Measurements from ENCODE around the gene TMTC2.

The TMTC2 gene

DNA sequence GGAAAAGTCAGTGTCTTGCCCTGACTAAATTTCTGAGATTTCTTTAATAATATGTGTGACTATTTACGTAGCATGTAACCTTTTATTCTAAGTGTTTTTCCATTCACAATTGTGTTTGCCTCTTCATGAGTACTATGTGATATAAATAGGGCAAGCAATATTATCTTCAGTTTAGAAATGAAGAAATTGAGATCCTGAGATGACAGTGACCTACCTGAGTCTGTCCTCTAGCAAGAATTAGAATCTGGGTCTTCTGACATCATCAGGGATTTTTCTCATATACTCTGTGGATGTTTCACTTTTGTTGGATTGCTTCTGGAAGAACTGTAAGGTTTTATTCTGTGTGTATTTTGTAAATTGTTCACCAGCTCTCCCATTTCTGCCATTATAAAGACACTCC is 35.0 kb downstream of the TMTC2 start:
- Histone ChIP-seq H3K9me3 (ENCODE audit: low read length) (no peaks in the 10 kb centered on the region), H3K4me1 (ENCODE audit: insufficient read depth, low read length) (no peaks in the 10 kb centered on the region), H3K36me3 (ENCODE audit: insufficient read depth, low read length) (peaks cover 19% of the 10 kb centered on the region), H2AFZ (ENCODE audit: low read depth, low read length) (no peak overlapping the region), H3K27me3 (ENCODE audit: insufficient read depth, low read length) (no peaks in the 10 kb centered on the region), H3K4me3 (ENCODE audit: low read length) (no peak overlapping the region)

DNA sequence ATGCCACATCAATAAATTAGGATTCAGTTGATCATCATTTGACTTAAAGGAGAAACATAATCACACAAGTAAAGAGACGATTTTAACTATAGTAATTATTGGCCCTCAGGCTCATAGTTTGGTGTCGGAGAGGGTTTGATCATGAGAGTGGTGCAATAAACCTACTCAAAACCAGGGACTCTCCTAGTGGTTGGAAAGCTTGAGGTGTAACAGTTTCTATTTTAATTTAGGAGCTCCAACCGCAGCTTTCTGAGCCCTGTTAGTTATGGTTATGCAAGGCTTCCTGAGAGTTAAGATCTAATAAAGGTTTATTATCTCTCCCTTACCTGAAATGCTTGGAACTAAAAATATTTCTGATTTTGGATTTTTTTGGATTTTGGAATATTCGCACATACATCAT is 36.4 kb downstream of the TMTC2 start:
- H3K27me3 ChIP-seq (ENCODE audit: insufficient read depth, low read length) = no peaks in the 10 kb centered on the region
- H3K4me3 ChIP-seq (ENCODE audit: low read length) = no peak overlapping the region
- no peaks in the 10 kb centered on the region for H3K4me1 ChIP-seq (ENCODE audit: insufficient read depth, low read length)
- H3K9me3 ChIP-seq (ENCODE audit: low read length) = peaks cover 3% of the 10 kb centered on the region
- H2AFZ ChIP-seq (ENCODE audit: low read depth, low read length) = no peak overlapping the region
- H3K36me3 ChIP-seq (ENCODE audit: insufficient read depth, low read length) = peaks cover 23% of the 10 kb centered on the region

DNA sequence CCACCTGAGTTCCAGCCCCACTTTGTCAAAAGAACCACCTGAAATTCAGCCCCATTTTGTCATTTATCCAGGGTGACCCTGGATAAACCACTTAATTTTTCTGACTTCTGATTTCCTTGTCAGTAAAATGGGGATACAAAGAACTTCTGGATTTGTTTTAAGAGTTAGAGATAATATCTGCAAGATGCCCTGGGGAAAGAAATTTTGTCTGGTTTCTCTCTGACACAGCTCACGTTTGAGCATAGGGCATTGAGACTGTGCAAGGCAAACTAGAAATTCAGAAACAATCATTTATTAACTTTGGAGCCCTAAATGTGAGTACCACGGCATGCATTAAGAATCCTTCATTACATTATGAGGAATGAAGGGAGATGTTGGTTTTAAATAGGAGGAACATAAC is 37.2 kb downstream of the TMTC2 start:
- Histone ChIP-seq H3K4me1 (ENCODE audit: insufficient read depth, low read length) (no peaks in the 10 kb centered on the region), H2AFZ (ENCODE audit: low read depth, low read length) (no peak overlapping the region), H3K27me3 (ENCODE audit: insufficient read depth, low read length) (no peaks in the 10 kb centered on the region), H3K36me3 (ENCODE audit: insufficient read depth, low read length) (peaks cover 24% of the 10 kb centered on the region), H3K9me3 (ENCODE audit: low read length) (peaks cover 7% of the 10 kb centered on the region), H3K4me3 (ENCODE audit: low read length) (no peak overlapping the region)

DNA sequence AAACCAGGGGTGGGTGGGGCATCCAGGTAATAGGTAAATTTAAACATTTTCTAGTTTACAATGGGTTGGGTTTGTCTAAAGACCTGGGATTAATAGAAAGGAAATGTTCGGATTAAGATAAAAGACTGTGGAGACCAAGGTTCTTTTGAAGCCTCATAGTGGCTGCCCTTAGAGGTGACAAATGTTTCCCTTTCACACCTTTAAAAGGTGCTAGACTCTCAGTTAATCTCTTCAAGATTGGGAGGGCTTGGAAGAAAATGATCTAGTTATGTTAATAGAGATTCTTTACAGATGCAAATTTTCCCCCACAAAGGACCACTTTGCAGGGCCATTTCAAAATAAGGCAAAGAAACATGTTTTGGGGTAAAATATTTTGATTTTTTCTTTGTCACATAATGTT is 39.0 kb downstream of the TMTC2 start:
- Histone ChIP-seq H3K36me3 (ENCODE audit: insufficient read depth, low read length) (peaks cover 24% of the 10 kb centered on the region), H3K27me3 (ENCODE audit: insufficient read depth, low read length) (no peaks in the 10 kb centered on the region), H3K9me3 (ENCODE audit: low read length) (peaks cover 8% of the 10 kb centered on the region), H2AFZ (ENCODE audit: low read depth, low read length) (no peak overlapping the region), H3K4me3 (ENCODE audit: low read length) (no peak overlapping the region), H3K4me1 (ENCODE audit: insufficient read depth, low read length) (no peaks in the 10 kb centered on the region)

DNA sequence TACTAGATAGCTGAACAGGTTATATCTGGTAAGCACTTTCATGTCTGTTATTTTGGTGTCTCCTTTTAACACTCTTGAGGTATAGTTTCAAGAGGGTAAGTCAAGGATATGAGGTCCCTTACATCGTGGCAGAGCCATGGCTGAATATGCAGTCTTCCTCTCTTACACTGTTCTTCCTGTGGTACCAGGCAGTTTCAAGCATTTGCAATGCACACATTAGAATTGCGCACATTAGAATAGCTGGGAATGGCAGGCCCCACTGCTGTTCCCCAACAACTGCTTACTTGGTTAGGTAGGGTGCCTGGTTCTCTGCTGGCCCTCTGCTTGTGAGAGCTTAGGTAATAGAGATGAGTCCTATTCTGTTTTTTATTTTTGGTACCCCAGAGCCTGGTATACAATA is 41.2 kb downstream of the TMTC2 start:
- peaks cover 15% of the 10 kb centered on the region for H3K36me3 ChIP-seq (ENCODE audit: insufficient read depth, low read length)
- no peaks in the 10 kb centered on the region for H3K4me1 ChIP-seq (ENCODE audit: insufficient read depth, low read length)

DNA sequence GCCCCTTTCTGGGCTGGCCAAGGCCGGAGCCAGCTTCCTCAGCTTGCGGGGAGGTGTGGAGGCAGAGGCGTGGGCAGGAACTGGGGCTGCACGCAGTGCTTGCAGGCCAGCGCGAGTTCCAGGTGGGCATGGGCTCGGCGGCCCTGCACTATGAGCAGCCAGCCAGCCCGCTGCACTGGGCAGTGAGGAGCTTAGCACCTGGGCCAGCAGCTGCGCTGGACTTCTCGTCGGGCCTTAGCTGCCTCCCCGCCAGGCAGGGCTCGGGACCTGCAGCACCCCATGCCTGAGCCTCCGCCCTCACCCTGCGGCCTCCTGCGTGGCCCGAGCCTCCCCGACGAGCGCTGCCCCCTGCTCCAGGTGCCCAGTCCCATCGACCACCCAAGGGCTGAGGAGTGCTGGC is 42.0 kb downstream of the TMTC2 start:
- H3K36me3 ChIP-seq (ENCODE audit: insufficient read depth, low read length) = peaks cover 10% of the 10 kb centered on the region

More for the DNA sequence above, 41.2 kb downstream of the TMTC2 start:
- Histone ChIP-seq H3K27me3 (ENCODE audit: insufficient read depth, low read length) (no peaks in the 10 kb centered on the region), H2AFZ (ENCODE audit: low read depth, low read length) (no peak overlapping the region), H3K4me3 (ENCODE audit: low read length) (no peak overlapping the region), H3K9me3 (ENCODE audit: low read length) (peaks cover 8% of the 10 kb centered on the region)

DNA sequence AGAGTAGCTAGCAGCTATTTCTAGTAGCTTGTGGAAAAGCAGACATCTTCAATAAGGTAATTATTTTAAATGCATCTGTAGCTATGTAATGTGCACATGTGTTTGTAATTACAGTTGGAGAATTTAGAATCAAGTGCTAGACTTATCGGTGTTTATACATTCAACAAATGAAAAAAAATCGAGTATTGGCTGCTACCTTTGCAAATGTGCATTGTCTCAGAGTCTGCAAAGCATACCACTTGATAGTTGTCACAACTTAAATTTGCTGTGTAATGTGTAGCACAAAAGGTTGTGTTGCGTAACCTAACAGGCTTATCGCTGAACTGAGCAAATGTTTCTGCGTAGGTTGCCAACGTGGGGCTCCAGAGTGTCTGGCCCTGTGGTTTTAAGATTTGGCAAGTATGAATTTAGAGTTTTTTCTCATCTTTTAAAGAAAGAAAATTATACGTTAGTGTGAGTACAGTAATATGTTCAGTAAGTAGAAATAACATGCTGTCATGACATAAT is 44.3 kb downstream of the TMTC2 start:
- peaks cover 10% of the 10 kb centered on the region for H3K9me3 ChIP-seq (ENCODE audit: low read length)
- no peaks in the 10 kb centered on the region for H3K4me1 ChIP-seq (ENCODE audit: insufficient read depth, low read length)
- H3K36me3 ChIP-seq (ENCODE audit: insufficient read depth, low read length) = peaks cover 18% of the 10 kb centered on the region
- no peak overlapping the region for H3K4me3 ChIP-seq (ENCODE audit: low read length)
- H3K27me3 ChIP-seq (ENCODE audit: insufficient read depth, low read length) = no peaks in the 10 kb centered on the region
- H2AFZ ChIP-seq (ENCODE audit: low read depth, low read length) = no peak overlapping the region

More for the DNA sequence above, 42.0 kb downstream of the TMTC2 start:
- H3K4me3 ChIP-seq (ENCODE audit: low read length) = no peak overlapping the region
- no peaks in the 10 kb centered on the region for H3K27me3 ChIP-seq (ENCODE audit: insufficient read depth, low read length)
- H2AFZ ChIP-seq (ENCODE audit: low read depth, low read length) = no peak overlapping the region
- H3K4me1 ChIP-seq (ENCODE audit: insufficient read depth, low read length) = no peaks in the 10 kb centered on the region
- peaks cover 8% of the 10 kb centered on the region for H3K9me3 ChIP-seq (ENCODE audit: low read length)

DNA sequence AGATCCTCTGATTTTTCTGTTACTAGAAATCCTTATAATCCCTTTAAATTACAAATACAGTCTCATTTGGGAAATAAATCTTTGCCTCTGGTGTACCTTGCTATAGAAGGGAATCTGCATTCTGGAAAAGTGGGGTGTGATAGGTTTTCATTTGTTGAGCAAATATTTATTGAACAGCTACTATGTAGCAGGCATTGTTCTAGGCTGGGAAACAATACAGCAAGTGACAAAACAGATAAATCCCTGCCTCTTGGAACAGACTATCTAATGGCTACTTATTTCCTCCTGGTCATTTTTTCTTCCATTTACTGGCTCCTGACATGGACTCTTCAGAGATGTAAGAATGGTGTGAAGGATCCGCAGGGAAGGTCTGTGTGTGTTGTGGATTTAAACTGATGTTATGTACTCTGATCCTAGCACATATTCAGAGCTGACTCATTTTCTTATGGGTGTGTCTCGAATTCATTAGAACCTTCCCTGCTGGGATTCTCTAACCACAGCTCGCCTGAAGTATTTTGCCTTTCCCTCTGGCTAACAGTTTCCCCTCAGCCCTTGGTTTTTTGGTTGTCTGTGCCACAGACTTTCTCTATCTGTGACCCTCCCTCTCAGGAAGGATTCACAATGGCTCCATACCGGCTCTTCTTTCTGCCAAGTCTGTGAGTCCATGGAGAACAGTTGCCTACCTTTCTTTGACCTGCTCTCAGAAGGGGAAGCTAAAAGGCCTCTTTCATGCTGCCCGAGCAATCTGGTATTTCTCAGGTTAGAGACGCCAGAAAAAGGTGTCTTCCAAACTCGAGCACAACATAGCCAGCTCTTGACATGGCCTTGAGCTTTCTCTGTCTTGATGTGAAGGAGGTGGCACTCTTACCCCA is 53.7 kb downstream of the TMTC2 start:
- Histone ChIP-seq H3K36me3 (ENCODE audit: insufficient read depth, low read length) (peaks cover 8% of the 10 kb centered on the region), H3K27me3 (ENCODE audit: insufficient read depth, low read length) (no peaks in the 10 kb centered on the region)

DNA sequence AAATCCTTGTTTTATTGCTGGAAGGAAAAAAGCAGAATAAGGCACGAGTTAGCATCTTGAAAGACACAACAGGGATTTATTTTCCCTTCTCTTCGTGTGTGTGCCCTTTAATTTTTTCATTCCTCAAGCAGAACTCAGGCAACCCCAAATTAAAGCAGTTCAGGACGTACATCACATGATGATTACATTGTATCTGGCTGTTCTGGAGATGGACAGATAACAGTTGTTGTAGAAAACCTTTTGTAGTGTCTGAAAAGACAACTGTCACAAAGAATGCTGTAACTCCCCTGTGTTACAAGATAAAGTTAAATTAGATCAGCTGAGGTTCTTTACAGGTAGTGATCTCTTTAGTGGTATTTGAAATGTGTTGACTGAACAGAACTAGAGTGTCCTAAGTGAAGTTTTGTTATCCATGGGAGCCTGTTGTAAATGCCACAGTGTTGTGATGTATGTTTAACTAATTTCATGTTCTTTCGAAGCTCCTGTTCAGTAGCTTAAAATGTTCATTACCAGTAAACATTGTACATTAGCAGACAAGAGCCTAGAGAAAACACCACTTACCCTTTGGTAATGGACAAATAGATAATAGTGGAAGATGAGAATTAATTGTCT is 58.5 kb downstream of the TMTC2 start:
- no peaks in the 10 kb centered on the region for H3K9me3 ChIP-seq (ENCODE audit: low read length)
- H3K36me3 ChIP-seq (ENCODE audit: insufficient read depth, low read length) = peaks cover 7% of the 10 kb centered on the region
- H3K27me3 ChIP-seq (ENCODE audit: insufficient read depth, low read length) = no peaks in the 10 kb centered on the region
- H3K4me1 ChIP-seq (ENCODE audit: insufficient read depth, low read length) = peaks cover 23% of the 10 kb centered on the region
- H2AFZ ChIP-seq (ENCODE audit: low read depth, low read length) = peak overlapping the region; percentile 17
- no peak overlapping the region for H3K4me3 ChIP-seq (ENCODE audit: low read length)

More for the DNA sequence above, 53.7 kb downstream of the TMTC2 start:
- Histone ChIP-seq H3K4me3 (ENCODE audit: low read length) (no peak overlapping the region), H3K4me1 (ENCODE audit: insufficient read depth, low read length) (peaks cover 13% of the 10 kb centered on the region), H2AFZ (ENCODE audit: low read depth, low read length) (no peak overlapping the region), H3K9me3 (ENCODE audit: low read length) (no peaks in the 10 kb centered on the region)

DNA sequence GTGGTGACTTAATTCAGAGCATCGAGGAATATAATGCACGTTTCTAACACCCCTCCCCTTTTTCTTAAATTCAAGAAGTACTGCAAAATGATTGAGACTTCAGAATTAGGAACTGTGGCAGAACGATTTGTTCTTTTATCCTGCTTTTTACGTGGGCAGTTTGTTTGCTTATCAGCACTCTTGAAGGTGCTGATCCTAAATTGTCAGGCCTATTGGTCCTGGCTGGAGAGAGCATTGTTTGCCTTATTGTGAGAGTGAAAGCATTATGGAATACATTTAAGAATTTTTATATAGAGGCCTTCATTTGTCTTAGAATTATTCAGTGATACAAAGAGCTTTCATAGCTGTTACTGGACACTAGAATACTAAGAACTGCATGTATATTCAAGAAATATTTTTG is 59.1 kb downstream of the TMTC2 start:
- Histone ChIP-seq H2AFZ (ENCODE audit: low read depth, low read length) (no peak overlapping the region), H3K36me3 (ENCODE audit: insufficient read depth, low read length) (peaks cover 9% of the 10 kb centered on the region), H3K9me3 (ENCODE audit: low read length) (no peaks in the 10 kb centered on the region), H3K4me3 (ENCODE audit: low read length) (no peak overlapping the region), H3K27me3 (ENCODE audit: insufficient read depth, low read length) (no peaks in the 10 kb centered on the region), H3K4me1 (ENCODE audit: insufficient read depth, low read length) (peaks cover 23% of the 10 kb centered on the region)

DNA sequence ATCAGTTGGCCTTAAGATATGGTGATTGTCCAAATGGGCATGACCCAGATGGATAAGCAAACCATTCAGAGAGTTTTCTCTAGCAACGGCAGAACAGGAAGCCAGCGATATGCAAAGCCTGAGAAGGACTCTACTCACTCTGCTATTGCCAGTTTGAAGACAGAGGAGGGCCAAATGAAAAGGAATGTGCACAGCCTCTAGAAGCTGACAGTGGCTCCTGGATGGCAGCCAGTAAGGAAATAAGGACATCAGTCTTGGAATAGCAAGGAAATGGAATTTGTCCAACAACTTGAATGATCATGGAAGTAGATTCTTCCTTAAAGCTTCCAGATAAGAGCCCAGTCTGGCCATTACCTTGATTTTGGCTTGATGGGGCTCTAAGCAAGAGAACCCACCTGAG is 60.0 kb downstream of the TMTC2 start:
- H3K27me3 ChIP-seq (ENCODE audit: insufficient read depth, low read length) = no peaks in the 10 kb centered on the region
- H2AFZ ChIP-seq (ENCODE audit: low read depth, low read length) = no peak overlapping the region
- peaks cover 9% of the 10 kb centered on the region for H3K36me3 ChIP-seq (ENCODE audit: insufficient read depth, low read length)
- H3K4me1 ChIP-seq (ENCODE audit: insufficient read depth, low read length) = peaks cover 23% of the 10 kb centered on the region
- H3K9me3 ChIP-seq (ENCODE audit: low read length) = no peaks in the 10 kb centered on the region
- no peak overlapping the region for H3K4me3 ChIP-seq (ENCODE audit: low read length)

DNA sequence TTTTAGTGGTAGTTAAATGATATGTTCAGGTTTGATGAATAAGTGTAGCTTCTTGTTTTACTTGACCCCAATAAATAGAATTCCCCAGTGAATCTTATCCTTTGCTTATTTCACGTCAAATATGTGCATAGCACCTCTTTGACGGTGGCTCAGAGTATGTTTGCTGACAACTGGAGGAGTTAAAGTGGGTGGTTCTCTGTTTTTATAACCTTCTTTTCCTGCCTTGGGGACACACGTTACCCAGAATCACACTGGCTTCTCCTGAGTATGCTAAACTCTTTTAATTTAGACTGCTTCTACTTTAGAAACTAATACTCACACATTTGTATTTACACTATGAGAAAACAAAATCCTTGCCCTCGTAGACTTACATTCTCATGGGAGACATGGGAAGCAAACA is 62.3 kb downstream of the TMTC2 start:
- Histone ChIP-seq H3K4me1 (ENCODE audit: insufficient read depth, low read length) (peaks cover 23% of the 10 kb centered on the region), H3K27me3 (ENCODE audit: insufficient read depth, low read length) (no peaks in the 10 kb centered on the region), H3K36me3 (ENCODE audit: insufficient read depth, low read length) (peaks cover 4% of the 10 kb centered on the region)

DNA sequence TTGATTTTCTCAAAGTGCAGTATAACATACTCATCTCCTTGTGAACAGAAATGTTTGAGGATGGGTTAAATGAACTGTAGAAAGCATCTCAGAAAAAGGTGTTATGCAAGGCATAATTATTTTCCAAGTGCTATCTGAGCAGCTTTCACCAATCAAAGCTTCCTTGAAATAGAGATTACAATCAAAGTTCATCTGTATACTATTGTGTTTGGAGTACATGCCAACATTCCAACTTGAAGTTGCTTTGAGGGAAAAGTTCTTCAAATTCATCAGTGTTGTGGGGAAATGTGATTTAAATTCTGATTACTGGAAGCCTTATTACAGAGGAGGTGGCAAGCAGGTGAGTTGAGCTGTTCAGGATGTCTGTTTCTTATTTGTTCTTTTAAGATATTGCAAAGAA is 68.2 kb downstream of the TMTC2 start:
- Histone ChIP-seq H2AFZ (ENCODE audit: low read depth, low read length) (no peak overlapping the region), H3K27me3 (ENCODE audit: insufficient read depth, low read length) (no peaks in the 10 kb centered on the region), H3K4me3 (ENCODE audit: low read length) (no peak overlapping the region), H3K9me3 (ENCODE audit: low read length) (no peaks in the 10 kb centered on the region), H3K4me1 (ENCODE audit: insufficient read depth, low read length) (peaks cover 23% of the 10 kb centered on the region), H3K36me3 (ENCODE audit: insufficient read depth, low read length) (peaks cover 9% of the 10 kb centered on the region)

More for the DNA sequence above, 62.3 kb downstream of the TMTC2 start:
- Histone ChIP-seq H3K9me3 (ENCODE audit: low read length) (no peaks in the 10 kb centered on the region), H3K4me3 (ENCODE audit: low read length) (no peak overlapping the region), H2AFZ (ENCODE audit: low read depth, low read length) (no peak overlapping the region)

All from neuron (in vitro differentiated cells).